ENCODE measurements around the gene KCNK16. TPM values are rescaled to one million over a fixed set of nuclear protein-coding genes. Genes with fewer than 3 reads are reported as not detected.

The KCNK16 gene
- total RNA-seq, 2 experiments from 2014 or later: not detected

GRCh38 chr6:39321761-39322160, 741 bp downstream of the KCNK16 start:
- ChIA-PET POLR2A (no interaction called here), CTCF (no interaction called here)
- Histone ChIP-seq H3K9me3 (ENCODE audit: control insufficient read depth in 1 of 2, insufficient read depth in 1 of 2, low read length in 2 of 2) (peaks cover 0 to 3% of the 10 kb centered on the region in 2 experiments), H3K27ac (ENCODE audit: low read depth in 1 of 2, low read length in 2 of 2) (no peak overlapping the region), H3K36me3 (ENCODE audit: insufficient read depth, low read length) (no peaks in the 10 kb centered on the region), H3K27me3 (ENCODE audit: control insufficient read depth in 1 of 2, insufficient read depth in 2 of 2, low read length in 2 of 2) (peaks cover 0 to 4% of the 10 kb centered on the region in 2 experiments), H3K4me1 (ENCODE audit: insufficient read depth, low read length) (no peaks in the 10 kb centered on the region), H3K4me3 (ENCODE audit: low read length) (no peak overlapping the region)
- no peaks in the 10 kb centered on the region for H3K36me3 Mint-ChIP-seq (ENCODE audit: low read depth)
- no peak for ATAC-seq (ENCODE audit: poor library complexity)
- no peak overlapping the region for H3K27ac Mint-ChIP-seq
- no peak overlapping the region for H3K4me3 Mint-ChIP-seq
- H3K27me3 Mint-ChIP-seq: peaks cover 15% of the 10 kb centered on the region
- intact Hi-C loops (cut with DNase I, micrococcal nuclease): no loop called here
- DNase-seq: no peak
- no peaks in the 10 kb centered on the region for H3K4me1 Mint-ChIP-seq (ENCODE audit: low read depth)
- TF ChIP-seq CTCF (IDR thresholded peaks at IDR 0.05): no peak
- H3K9me3 Mint-ChIP-seq: no peaks in the 10 kb centered on the region

GRCh38 chr6:39320363-39320984, 2.0 kb downstream of the KCNK16 start:
- CTCF ChIA-PET: no interaction called here
- H3K27ac Mint-ChIP-seq: no peak overlapping the region
- H3K4me1 ChIP-seq (ENCODE audit: insufficient read depth, low read length): no peaks in the 10 kb centered on the region

GRCh38 chr6:39319621-39320362, 2.7 kb downstream of the KCNK16 start:
- no peak for TF ChIP-seq CTCF (IDR thresholded peaks at IDR 0.05)
- DNase-seq (no peak), ATAC-seq (ENCODE audit: poor library complexity) (no peak)
- Histone ChIP-seq H3K27ac (ENCODE audit: low read depth in 1 of 2, low read length in 2 of 2) (no peak overlapping the region), H3K27me3 (ENCODE audit: control insufficient read depth in 1 of 2, insufficient read depth in 2 of 2, low read length in 2 of 2) (peaks cover 9 to 23% of the 10 kb centered on the region in 2 experiments), H3K4me1 (ENCODE audit: insufficient read depth, low read length) (no peaks in the 10 kb centered on the region), H3K9me3 (ENCODE audit: control insufficient read depth in 1 of 2, insufficient read depth in 1 of 2, low read length in 2 of 2) (peaks cover 0 to 3% of the 10 kb centered on the region in 2 experiments), H3K36me3 (ENCODE audit: insufficient read depth, low read length) (no peaks in the 10 kb centered on the region), H3K4me3 (ENCODE audit: low read length) (no peak overlapping the region)
- Mint-ChIP-seq H3K27ac (no peak overlapping the region), H3K4me3 (no peak overlapping the region), H3K4me1 (ENCODE audit: low read depth) (no peaks in the 10 kb centered on the region), H3K27me3 (peaks cover 32% of the 10 kb centered on the region), H3K36me3 (ENCODE audit: low read depth) (no peaks in the 10 kb centered on the region), H3K9me3 (no peaks in the 10 kb centered on the region)
- POLR2A ChIA-PET: no interaction called here
- CTCF ChIA-PET: no interaction called here
- intact Hi-C loops (cut with DNase I, micrococcal nuclease): no loop called here

More at GRCh38 chr6:39320363-39320984, 2.0 kb downstream of the KCNK16 start:
- peaks cover 26% of the 10 kb centered on the region for H3K27me3 Mint-ChIP-seq
- peaks cover 2 to 16% of the 10 kb centered on the region in 2 experiments for H3K27me3 ChIP-seq (ENCODE audit: control insufficient read depth in 1 of 2, insufficient read depth in 2 of 2, low read length in 2 of 2)
- H3K9me3 Mint-ChIP-seq: no peaks in the 10 kb centered on the region
- intact Hi-C loops (cut with DNase I, micrococcal nuclease): no loop called here
- H3K4me3 ChIP-seq (ENCODE audit: low read length): no peak overlapping the region
- H3K4me3 Mint-ChIP-seq: no peak overlapping the region
- DNase-seq (no peak), ATAC-seq (ENCODE audit: poor library complexity) (no peak)
- H3K27ac ChIP-seq (ENCODE audit: low read depth in 1 of 2, low read length in 2 of 2): no peak overlapping the region
- H3K4me1 Mint-ChIP-seq (ENCODE audit: low read depth): no peaks in the 10 kb centered on the region
- no peak for TF ChIP-seq CTCF (IDR thresholded peaks at IDR 0.05)
- peaks cover 0 to 3% of the 10 kb centered on the region in 2 experiments for H3K9me3 ChIP-seq (ENCODE audit: control insufficient read depth in 1 of 2, insufficient read depth in 1 of 2, low read length in 2 of 2)
- no peaks in the 10 kb centered on the region for H3K36me3 ChIP-seq (ENCODE audit: insufficient read depth, low read length)
- no peaks in the 10 kb centered on the region for H3K36me3 Mint-ChIP-seq (ENCODE audit: low read depth)
- POLR2A ChIA-PET: no interaction called here

Data from CD4-positive, alpha-beta T cell (primary cell).